Panc1 (cell line): ENCODE results near the gene SLIT3. TPM values are rescaled to one million over a fixed set of nuclear protein-coding genes. Genes with fewer than 3 reads are reported as not detected.

Experiments used
- ATAC-seq: fragments of 200-7000 bp; cut with Tn5 transposase; 2 replicates; pipeline ENCODE4 v1.9.1; 2020; ENCODE audit warnings: mild to moderate bottlenecking, moderate library complexity
- BruUV-seq: library from RNA; stranded (reverse); fragments of 400-500 nt; replicated peaks from 2 replicates; lab custom pipeline; 2021; lab: Mats Ljungman, UMichigan
- CTCF ChIA-PET: fragments of 300-600 bp; sonication (Branson Sonifier 250); formaldehyde crosslinking; loops from one replicate; lab custom pipeline; 2022; ENCODE audit warnings: antibody characterized with exemption; lab: Charles Lee
- POLR2A ChIA-PET: fragments of 300-600 bp; sonication (Branson Sonifier 250); formaldehyde crosslinking; loops from one replicate; lab custom pipeline; 2022; ENCODE audit warnings: antibody characterized with exemption; lab: Charles Lee
- DNase-seq: peaks from one replicate; pipeline ENCODE4 v3.0.0-alpha.2; 2010; ENCODE audit warnings: low read depth, low spot score
- H3K27ac ChIP-seq: 2 replicates; pipeline ENCODE4 v1.5.1; 2011; ENCODE audit warnings: mild to moderate bottlenecking, low read length, inconsistent platforms
- H3K27me3 ChIP-seq: fragments of 200-500 bp; sonication (Bioruptor generic); 2 replicates; pipeline ENCODE4 v1.6.0; 2014; ENCODE audit warnings: low read length, inconsistent platforms; ENCODE audit not compliant: control insufficient read depth, insufficient read depth
- H3K36me3 ChIP-seq: fragments of 200-500 bp; sonication (Bioruptor generic); 2 replicates; pipeline ENCODE4 v1.5.1; 2014; ENCODE audit warnings: inconsistent platforms, mild to moderate bottlenecking, low read length, moderate library complexity; ENCODE audit not compliant: control insufficient read depth, insufficient read depth
- H3K4me1 ChIP-seq: 2 replicates; pipeline ENCODE4 v1.5.1; 2011; ENCODE audit warnings: inconsistent platforms, mild to moderate bottlenecking, low read length, moderate library complexity; ENCODE audit not compliant: control insufficient read depth, insufficient read depth
- H3K4me3 ChIP-seq, 2 experiments: 2 replicates each; pipeline ENCODE4 v1.5.1; 2011 to 2012; ENCODE audit warnings: low read depth in 2 of 2, low read length in 2 of 2, mild to moderate bottlenecking in 2 of 2, inconsistent platforms in 1 of 2, moderate library complexity in 1 of 2
- H3K9me3 ChIP-seq: fragments of 200-500 bp; sonication (Bioruptor generic); 2 replicates; pipeline ENCODE4 v1.5.1; 2014; ENCODE audit warnings: low read depth, mild to moderate bottlenecking, inconsistent platforms, low read length, moderate library complexity; ENCODE audit not compliant: control insufficient read depth, insufficient read depth
- CTCF ChIP-seq: fragments of 450-650 bp; IDR thresholded peaks from 2 replicates; pipeline ENCODE4 v1.5.1; 2017; ENCODE audit warnings: mild to moderate bottlenecking
- POLR2AphosphoS5 ChIP-seq: IDR thresholded peaks from 2 replicates; pipeline ENCODE4 v1.6.1; 2012; ENCODE audit warnings: mild to moderate bottlenecking, low read depth, low read length, moderate library complexity
- REST ChIP-seq, 2 experiments: IDR thresholded peaks; 2 replicates each; pipeline ENCODE4 v1.6.1; 2011 to 2012; ENCODE audit warnings: low read depth in 2 of 2, control low read depth in 1 of 2, low read length in 1 of 2, mild to moderate bottlenecking in 1 of 2, moderate library complexity in 1 of 2; ENCODE audit not compliant: insufficient read depth in 1 of 2
- SIN3A ChIP-seq: IDR thresholded peaks from 2 replicates; pipeline ENCODE4 v1.6.1; 2012; ENCODE audit warnings: low read depth, mild to moderate bottlenecking, low read length, moderate library complexity, borderline replicate concordance; ENCODE audit not compliant: insufficient read depth
- TCF7L2 ChIP-seq: IDR thresholded peaks from 2 replicates; pipeline ENCODE4 v1.6.1; 2011; ENCODE audit warnings: mild to moderate bottlenecking, low read depth, low read length, inconsistent platforms
- in situ Hi-C: cut with HindIII; loops from 2 replicates; pipeline ENCODE4 v1.10.0; 2016; ENCODE audit warnings: low sequenced_read_pairs, low pct_unique_long_range_greater_than_20kb
- intact Hi-C: fragments of 100-400 bp; cut with micrococcal nuclease; formaldehyde crosslinking; loops from one replicate; pipeline ENCODE4 v1.10.0; 2022; ENCODE audit not compliant: unreplicated experiment
- total RNA-seq: library from RNA; stranded (reverse); gene quantifications from one replicate; pipeline ENCODE4 v1.2.1, GENCODE V29; 2021; ENCODE audit not compliant: unreplicated experiment

Gene SLIT3
- total RNA-seq, 1 experiment from 2014 or later: 26.4 TPM

GRCh38 chr5:168934169-168934568 lies 366.8 kb downstream of the SLIT3 start:
- Histone ChIP-seq H3K4me3 (no peak overlapping the region), H3K27me3 (no peaks in the 10 kb centered on the region), H3K9me3 (no peaks in the 10 kb centered on the region), H3K4me1 (no peaks in the 10 kb centered on the region), H3K36me3 (no peaks in the 10 kb centered on the region), H3K27ac (no peak overlapping the region)
- no TSS peak for BruUV-seq
- ChIA-PET CTCF (no interaction called here), POLR2A (no interaction called here)
- TF ChIP-seq SIN3A (no peak), CTCF (no peak), REST (IDR thresholded peaks at IDR 0.05; ENCODE audit: insufficient read depth in 1 of 2, low read depth in 2 of 2, low read length in 1 of 2) (no peak), TCF7L2 (no peak), POLR2AphosphoS5 (no peak)
- in situ Hi-C loops (no loop called here), intact Hi-C loops (no loop called here)
- DNase-seq (no peak), ATAC-seq (no peak)

GRCh38 chr5:168932400-168933189 lies 368.3 kb downstream of the SLIT3 start:
- CTCF ChIA-PET: no interaction called here
- DNase-seq (no peak), ATAC-seq (no peak)
- intact Hi-C loops: no loop called here
- Histone ChIP-seq H3K27ac (no peak overlapping the region), H3K4me1 (no peaks in the 10 kb centered on the region), H3K9me3 (no peaks in the 10 kb centered on the region), H3K36me3 (no peaks in the 10 kb centered on the region), H3K27me3 (peaks cover 2% of the 10 kb centered on the region; the same call in 1 of the 2 replicates), H3K4me3 (no peak overlapping the region)
- POLR2A ChIA-PET: interaction anchor here (0.7 kb wide), 1 partner anchor 529 kb away, joined by 6 read pairs; no protein-coding TSS in a partner anchor
- BruUV-seq: no TSS peak
- in situ Hi-C loops: no loop called here
- TF ChIP-seq TCF7L2 (no peak), REST (IDR thresholded peaks at IDR 0.05; ENCODE audit: insufficient read depth in 1 of 2, low read depth in 2 of 2, low read length in 1 of 2) (no peak), POLR2AphosphoS5 (no peak), CTCF (no peak), SIN3A (no peak)
